IPS DF 4.7 (cell line): ENCODE measurements around the gene HS6ST1.

Experiments used
- DNase-seq: peaks from one replicate; pipeline ENCODE4 v3.0.0-alpha.2; 2013; ENCODE audit warnings: low spot score; ENCODE audit errors: extremely low read depth

Gene HS6ST1

DNA sequence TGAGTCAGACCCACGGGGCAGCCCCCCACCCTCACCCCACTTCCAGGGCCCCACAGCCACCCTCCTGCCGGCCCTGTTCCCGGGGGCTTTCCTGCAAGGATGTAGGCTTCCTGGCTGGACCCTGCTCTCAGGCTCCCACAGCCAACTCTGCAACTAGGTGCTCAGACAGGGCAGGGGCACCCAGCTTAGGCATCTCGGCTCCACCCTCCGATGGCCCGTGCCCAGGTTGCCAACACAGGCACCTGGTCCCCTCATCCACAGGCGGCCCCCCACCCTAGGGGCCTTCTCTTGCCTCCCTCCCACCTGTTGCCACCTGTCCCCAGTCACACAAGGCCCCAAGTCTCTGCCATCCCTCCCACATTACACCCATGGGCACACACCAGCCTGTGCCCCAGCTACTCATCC is 34.6 kb downstream of the HS6ST1 start:
- no peak for DNase-seq

DNA sequence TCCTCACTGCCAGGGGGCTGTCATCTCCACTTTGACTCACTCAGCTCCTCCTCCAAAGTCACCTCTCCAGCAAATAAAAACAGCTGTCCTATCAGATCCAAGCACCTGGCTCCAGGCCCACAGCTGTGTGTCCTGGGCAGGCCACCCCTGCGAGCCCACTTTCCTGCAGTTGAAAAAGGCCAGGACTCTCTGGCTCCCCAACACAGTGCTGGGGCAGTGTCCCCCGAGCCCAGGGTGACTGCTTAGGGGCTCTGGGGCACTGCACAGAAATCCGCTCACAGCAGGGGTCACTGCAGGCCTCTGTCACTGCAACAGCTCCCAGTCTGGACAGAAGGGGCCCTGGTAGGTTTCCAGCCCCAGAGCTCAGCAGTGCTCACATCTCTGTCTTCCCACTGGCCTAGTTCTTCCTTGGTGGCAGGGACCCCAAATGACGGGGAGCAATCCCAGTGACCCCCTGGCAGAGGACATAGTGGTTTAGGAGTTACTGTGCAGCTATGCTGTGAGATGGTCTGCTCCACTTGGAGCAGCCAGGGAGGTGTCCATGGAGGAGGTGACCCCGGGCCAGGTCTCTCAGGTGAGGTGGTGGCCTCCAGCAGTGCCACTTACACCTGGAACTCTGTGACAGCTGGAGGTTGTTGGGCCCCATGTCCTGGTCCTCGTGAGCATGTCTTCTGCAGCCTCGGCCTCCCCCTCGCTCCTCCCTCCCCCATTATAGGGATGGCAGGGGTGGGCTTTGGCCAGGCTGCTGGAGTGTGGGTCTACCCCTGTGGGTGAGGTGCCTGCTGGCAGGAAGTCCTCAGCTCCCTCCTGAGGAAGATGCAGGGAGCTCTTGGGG is 35.5 kb downstream of the HS6ST1 start:
- DNase-seq: no peak

DNA sequence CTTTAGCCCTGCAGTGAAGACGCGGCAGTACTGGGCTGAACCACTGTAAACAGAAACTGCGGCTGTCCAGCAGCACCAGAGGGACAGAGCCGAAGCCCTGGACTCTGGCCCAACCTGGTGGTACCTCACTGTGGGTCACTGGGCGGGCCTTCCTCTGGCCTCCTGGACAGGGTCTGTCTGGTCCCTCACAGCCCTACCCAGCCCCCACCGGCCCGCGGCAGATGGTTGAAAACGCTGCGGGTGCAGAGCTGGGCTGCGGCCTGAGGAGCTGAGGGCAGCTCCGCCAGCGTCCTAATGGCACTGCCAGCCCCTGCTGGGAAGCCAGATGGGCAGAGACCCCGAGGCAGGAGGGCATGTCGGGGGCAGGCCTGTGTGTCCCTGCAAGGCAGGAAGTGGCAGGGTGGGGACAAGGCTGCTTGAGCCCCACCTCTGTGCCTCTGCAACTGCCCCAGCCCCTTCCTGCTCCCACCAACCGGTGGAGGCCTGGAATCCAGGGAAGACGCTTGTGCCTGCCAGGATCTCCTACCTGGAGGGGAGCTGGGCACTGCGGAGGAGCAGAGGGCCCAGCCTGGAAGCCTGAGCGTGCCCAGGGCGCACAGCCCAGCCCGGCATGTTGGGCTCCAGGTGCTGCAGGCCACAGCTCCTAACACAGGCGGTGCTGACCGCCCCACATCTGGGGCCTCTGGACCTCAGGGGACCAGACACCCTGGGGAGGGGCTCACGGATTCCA is 36.3 kb downstream of the HS6ST1 start:
- DNase-seq: no peak

DNA sequence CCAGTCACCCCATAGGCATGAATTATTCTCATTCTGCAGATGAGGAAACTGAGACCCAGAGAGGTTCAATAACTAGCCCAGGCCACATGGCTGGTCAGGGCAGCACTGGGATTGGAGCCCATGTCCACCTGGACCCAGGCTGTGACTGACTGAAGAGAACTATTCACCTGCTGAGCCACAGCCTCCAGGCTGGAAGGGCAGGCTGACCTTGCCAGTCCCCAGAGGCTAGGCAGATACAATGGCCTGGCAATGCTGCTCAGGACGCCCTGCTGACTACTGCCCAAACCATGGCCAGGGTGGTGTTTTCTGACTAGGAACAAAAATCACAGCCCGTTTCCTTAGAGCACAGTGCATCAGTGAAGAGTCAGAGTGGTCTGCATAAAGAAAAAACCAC is 36.8 kb downstream of the HS6ST1 start:
- no peak for DNase-seq

DNA sequence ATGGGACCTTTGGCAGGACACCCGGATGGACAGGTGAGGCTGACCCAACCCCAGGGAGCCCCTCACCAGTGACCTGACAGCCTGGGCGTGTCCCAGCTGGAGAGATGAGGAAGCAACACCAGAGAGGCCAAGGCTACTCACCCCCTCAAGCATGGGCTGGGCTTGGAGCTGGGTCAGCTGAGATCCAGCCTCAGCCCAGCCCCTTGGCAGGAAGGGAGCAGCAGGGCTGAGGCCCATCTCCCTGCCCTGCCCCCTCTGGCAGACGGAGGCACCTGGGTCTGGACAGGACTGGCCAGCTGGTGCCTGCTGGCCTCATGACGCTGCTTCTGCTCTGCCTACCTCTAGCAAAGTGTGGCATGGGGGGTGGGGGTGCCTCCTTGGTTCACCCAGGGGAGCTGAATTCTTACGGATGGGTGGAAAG is 37.8 kb downstream of the HS6ST1 start:
- no peak for DNase-seq

DNA sequence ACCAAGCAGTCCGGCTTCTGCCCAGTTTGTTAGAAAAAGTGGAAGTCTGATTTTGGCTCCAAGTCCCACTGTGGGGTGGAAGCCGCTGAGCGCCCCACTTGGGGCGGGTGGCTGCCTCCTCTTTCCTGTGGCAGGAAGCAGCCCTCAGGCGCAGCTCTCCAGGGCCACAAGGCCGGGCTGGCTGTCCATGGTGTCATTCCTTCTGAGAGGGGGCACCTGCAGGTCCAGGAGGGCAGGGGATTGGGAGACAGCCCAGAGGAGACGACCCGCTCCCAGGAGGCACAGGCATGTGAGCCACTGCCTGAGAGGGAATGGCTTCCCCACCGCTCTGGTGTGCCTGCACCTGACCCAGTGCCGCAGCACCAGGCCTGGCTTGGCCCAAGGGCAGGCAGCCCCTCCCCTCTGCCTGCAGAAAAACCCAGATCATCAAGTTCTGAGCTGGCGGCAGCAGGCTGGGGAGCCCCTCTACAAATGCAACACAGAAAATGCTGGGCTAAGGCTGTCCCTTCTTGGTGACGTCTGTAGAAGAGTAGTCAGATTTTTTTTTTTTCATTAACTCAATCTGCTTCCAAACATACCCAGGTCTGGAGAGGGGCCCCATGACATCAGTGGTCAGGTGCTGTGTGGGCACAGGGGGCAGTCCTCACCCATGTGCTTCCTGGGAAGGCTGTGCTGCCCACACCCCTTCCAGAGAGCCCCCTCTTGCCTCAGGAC is 38.4 kb downstream of the HS6ST1 start:
- no peak for DNase-seq

DNA sequence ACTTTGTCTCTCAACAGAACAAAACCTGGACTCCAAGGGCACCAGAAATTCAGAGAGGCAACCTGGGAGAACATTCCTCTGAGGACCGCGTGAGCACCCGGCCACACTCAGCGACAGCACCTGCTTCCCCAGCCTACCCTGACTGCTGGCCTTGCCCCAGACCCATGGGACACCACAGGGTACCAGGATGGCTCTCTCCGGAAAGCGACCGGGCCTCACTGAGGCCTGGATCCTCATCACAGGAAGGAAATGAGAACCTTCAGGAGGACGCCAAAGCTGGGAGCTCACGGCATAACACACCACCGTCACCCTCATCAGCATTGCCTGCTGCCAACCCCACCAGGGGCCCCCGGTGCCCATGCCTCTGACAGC is 38.9 kb downstream of the HS6ST1 start:
- no peak for DNase-seq

DNA sequence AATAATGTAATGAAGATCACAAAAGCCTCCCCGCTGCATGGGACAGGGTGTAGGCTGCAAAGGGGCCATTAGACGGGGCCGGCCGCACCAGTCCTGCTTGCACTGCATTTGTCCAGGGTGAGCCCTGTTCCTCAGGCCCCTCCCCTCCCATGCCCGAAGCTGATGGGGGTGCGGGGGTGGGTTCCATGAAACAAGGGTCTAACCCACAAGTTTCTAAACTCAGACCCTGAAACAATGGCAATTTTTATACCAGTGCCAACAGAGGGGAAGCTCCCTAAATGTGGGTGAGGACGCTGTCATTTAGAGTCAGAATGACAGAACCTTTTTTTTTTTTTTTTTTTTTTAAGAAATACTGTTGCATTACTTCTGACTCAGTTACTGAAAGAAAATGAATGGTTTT is 39.7 kb downstream of the HS6ST1 start:
- DNase-seq: no peak

DNA sequence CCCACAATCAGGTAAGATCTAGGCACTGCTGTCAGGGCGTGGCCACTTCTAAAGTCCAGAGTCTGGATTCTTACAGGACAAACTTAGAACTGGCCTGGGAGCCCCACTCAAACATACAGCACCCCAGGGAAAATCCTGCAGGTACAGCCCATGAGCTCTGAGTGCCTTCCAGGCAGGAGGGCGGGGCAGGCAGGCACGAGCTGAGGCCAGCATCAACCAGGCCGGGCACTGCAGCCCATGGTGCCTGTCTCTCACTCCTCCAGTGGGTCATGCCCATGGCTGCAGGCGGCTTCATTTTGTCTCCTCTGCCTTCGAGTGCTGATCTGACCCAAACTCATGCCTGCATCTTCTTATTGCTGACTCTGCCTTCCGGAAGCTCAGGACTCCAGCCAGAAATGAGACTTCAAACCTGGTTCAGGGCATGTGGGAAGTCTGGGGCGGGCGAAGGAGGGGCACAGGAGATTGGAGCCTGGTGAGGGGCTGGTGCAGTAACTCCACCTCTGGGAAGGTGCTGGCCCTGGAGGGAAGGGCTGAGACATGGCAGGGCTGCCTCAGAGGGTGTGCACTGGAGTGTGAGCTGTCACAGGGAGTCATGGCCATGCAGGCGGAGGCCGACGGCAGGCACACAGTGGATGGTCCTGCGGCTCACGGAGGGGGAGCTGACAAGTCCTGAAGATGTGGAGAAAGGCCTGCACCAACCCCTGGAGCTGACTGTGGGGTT is 40.5 kb downstream of the HS6ST1 start:
- DNase-seq: no peak

DNA sequence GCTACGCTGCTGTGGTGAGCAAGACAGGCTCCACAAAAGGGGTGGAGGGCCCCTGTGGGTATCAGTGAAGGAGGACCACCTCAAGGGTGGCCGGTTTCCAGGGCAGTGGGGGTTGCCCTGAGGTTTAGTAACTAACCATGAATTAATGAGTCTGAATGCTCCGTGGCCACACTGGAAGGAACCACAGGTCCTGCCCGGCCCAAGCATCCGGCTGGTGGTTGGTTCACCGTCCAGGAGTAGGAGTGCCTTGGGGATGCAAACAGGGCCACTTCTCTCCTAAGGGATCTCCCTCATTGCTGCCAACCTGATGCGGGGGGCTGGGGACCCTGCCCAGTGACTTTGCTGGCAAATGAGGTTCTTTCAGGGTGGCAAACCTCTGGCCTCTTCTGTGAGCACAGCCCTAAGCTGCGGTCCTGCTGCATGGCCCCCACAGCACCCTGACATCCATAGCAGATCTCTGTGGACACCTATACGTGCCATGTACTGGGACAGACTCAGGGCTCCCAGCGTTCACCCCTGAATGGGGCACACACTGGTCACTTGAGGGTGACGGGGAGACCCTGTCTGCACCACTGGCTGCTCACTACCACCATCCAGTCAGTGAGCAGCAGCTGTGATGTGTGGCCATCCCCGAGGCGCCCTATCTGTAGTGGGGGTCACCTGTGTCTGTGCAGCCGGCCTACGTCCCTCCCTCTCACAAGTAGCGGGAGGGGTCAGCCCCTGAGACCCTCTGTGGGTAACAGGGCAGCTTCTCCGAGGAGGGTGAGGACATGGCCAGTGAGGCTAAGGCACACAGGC is 41.6 kb downstream of the HS6ST1 start:
- no peak for DNase-seq

DNA sequence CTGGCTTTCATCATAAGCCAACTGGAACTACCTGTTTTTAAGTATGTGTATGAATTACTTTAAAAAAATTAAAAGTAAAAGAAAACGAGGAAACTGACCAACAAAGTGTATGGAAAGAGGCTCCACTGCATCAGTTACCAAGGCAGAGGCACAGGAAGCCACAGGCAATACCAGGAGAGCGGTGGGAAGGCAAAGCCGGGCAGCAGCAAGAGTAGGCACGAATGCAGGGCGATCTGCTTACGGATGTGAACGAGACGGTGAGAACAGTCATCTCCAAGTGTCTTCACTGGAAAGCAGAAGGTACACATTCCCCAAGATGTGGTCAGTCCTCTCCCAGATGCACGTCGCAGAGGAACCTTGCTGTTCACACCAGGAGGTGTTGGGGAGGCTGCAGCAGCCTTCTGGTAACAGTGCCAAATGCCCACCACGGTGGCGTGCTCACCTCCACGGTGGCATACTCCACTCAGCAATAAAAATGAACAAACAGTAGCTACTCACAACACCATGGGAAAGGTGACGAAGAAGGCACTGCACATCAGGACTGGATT is 43.1 kb downstream of the HS6ST1 start:
- DNase-seq: no peak

DNA sequence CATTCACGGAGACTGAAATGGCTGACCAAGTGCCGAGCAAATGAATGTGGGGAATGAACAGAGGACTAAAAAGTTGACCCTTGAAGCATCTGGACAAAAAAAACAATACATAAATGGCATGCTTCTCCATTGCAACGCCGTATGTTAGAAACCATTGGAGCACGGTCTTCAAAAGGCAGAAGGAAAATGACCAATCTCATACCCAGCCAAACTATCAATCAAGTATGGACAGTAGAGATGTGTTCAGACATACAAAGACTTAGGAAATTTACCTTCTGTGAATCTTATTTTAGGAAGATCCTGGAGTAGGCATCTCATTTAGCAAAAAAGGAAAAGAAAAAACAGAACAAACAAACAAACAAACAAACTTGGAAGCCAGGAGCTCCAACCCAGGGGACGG is 44.5 kb downstream of the HS6ST1 start:
- DNase-seq: no peak

DNA sequence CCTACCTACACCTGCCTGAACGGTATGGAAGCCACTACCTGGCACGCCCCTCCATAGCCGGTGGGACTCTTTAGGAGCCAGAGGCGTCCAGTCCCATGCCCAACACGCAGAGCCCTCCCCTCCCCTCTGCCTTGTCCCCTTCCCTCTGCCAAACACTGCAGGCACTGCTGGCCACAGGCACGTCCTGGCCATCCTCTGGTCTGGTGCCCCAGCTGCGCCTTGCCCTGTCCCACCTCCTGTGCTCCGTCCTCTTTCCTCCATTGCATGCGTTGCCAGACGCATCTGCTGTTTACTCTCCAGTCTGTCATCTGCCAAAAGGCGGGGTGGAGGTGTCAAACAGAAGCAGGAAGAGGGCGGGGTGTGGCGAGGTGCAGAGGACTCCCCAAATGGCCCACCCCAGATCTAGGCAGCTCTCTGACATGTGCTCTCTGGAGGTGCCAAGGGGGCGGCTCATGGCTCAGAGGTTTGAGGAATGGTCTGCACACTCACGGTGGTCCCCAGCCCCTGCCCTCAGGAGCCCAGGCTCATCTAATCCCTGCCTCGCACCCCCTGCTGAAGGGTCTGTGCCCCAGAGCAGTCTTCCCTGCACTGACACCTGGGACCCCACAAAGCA is 45.1 kb downstream of the HS6ST1 start:
- DNase-seq: no peak

DNA sequence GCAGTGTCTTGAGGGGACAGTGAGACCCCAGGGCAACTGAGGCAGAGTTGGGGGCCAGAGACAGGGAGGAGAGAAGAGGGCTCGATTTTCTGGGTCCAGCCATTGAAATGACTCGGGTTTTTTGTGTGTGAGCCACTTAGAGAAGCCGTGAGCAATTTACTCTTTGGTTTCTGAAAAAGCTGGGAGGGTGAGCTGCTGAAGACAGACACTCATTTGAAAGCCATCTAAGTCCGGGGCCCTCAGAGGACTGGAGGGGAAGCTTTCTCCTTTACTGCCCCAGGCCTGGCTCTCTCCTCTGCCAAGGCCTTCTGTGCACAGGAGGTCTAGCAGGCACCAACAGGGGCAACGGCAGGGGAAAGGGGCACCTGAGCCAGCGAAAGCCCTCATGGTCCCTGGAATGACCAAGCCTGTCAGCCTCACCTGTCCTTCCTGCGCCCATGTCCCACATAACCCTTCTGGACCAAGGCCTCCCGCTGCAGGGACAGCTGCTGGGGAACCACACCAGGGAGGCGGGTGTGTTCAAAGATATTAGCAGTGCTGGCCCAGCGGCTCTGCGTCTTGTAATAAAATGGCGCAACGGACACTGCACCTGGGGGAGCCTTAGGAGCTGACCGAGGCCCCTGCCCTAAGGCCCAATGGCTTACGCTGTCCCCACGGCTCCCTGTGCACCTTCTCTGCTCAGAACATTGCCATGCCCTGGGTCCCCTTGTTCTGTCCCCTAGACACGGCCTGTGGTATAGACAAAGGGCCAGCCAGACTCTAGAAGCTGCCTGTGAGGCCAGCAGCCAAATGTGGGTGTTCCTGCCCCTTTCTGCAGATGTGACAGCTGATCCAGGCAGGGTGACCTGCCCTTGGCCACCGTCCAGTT is 45.8 kb downstream of the HS6ST1 start:
- DNase-seq: no peak

DNA sequence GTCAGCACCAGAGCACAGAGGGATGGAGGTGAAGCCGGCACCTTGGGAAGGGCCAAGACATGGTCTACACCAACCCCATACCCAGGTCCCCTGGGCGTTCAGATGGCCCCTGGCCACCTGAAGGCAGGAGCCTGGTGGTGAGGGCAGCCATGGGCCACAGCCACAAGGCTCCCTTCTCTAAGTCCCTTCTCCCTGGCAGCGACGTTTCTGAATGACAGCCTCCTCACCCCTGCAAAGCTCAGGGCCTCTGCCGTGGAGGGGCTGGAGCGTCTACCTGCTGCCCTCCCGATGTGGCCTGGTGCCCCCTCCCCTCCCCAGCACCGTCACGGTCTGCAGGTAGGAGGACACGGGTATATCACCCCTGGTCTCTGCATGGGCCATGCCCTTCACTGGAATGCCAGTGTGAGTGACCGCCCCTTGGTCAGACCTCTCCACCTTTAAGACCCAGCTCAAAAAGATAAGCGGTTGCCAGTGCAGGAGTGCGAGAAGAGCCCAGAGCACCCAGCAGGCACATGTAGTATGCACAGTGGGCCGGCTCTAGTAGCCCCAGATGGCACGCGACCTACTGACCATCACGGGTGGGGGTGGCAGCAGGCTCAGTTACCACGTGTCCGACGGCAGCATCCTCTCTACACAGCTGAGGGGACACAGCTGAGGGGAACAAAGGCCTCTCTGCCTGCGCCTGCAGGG is 46.6 kb downstream of the HS6ST1 start:
- no peak for DNase-seq

DNA sequence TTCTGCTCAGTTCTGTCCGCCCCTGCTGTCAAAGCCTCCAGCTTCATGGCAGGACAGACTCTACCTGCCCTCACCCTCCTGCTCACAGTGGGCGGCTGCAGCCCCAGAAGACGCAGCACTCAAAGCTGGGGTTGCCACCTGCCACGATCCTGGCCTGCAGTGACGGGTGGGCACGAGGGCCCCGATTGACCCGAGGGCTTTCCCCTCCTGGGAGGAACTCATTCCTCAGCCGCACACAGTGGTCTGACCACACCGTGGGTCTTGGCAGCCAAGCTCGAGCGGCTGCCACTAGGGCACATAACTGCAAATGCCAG is 47.1 kb downstream of the HS6ST1 start:
- DNase-seq: no peak

DNA sequence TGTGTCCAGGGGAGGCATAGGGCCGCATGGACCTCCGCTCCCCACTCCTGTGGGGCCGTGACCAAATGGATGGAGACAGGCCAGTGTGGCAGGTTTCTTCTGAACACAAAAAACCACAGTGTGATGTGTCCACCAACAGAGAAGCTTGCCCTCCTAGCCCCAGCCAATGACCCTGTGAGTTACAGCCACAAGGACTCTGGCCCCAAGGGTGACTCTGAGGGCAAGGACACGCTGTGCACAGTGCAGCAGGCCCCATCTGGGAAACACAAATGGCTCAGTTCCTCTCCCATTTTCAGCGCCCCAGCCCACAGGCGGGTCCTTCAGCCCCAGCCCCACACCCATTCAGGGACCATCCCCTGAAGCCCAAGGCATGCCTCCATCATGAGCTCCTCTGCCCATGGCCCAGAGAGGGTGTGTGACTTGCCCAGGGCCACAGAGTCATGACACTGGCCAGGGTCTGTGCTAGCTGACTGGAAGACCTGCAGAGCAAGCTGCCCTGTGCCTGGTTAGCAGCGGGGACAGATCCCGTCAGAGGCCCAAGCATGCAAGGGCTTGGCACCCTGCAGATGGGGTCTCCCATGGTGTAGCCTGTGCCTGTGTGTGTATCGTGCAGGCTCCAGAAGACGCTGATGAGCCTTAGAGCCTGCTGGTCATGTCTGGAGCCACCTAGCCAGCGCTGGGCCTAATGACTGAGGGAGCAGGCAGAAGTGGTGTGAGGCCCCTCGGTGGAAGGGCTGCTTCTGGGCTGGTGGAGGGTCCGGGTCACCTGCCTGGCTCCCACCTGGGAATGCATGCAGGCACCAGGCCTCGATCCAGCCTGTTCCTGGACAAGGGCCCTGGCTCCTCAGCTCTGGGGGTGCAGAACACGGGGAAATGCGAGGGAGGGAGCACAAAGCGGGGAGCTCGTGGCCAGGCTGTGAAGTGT is 47.7 kb downstream of the HS6ST1 start:
- DNase-seq: no peak
